ENCODE data around the gene NUDT4.
"Not testable (repeated sequence)": the region's sequence is repeated elsewhere in the genome, so short reads cannot be mapped to it uniquely, and the experiment has no call there.

Gene NUDT4

DNA sequence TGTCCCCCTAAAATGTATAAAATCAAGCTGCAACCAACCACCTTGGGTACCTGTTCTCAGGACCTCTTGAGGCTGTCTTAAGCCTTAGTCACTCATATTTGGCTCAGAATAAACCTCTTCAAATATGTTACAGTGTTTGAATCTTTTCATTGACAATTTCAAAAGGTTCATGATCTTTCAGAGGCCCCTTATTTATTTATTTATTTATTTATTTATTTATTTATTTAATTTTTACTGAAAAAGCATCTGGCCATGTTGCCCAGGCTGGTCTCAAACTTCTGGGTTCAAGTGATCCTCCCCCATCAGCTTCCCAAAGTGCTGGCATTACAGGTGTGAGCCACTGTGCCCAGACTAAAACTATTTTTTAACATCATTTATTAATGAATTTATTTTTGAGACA lies 8.2 kb upstream of the NUDT4 start:
- no peaks in the 10 kb centered on the region for H3K27me3 ChIP-seq (replicated peaks; ENCODE audit: control insufficient read depth, insufficient read depth, low read length)
- no peaks in the 10 kb centered on the region for H3K36me3 ChIP-seq (ENCODE audit: control insufficient read depth, insufficient read depth, low read length)
- no peak overlapping the region for H3K4me3 ChIP-seq (replicated peaks; ENCODE audit: low read depth, low read length)
- TF ChIP-seq, protein P1, sequence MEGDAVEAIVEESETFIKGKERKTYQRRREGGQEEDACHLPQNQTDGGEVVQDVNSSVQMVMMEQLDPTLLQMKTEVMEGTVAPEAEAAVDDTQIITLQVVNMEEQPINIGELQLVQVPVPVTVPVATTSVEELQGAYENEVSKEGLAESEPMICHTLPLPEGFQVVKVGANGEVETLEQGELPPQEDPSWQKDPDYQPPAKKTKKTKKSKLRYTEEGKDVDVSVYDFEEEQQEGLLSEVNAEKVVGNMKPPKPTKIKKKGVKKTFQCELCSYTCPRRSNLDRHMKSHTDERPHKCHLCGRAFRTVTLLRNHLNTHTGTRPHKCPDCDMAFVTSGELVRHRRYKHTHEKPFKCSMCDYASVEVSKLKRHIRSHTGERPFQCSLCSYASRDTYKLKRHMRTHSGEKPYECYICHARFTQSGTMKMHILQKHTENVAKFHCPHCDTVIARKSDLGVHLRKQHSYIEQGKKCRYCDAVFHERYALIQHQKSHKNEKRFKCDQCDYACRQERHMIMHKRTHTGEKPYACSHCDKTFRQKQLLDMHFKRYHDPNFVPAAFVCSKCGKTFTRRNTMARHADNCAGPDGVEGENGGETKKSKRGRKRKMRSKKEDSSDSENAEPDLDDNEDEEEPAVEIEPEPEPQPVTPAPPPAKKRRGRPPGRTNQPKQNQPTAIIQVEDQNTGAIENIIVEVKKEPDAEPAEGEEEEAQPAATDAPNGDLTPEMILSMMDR (IDR thresholded peaks at IDR 0.05; ENCODE audit: insufficient read depth, low read length, poor library complexity, severe bottlenecking), result no peak
- no peak for DNase-seq (ENCODE audit: extremely low read depth, insufficient read length)

DNA sequence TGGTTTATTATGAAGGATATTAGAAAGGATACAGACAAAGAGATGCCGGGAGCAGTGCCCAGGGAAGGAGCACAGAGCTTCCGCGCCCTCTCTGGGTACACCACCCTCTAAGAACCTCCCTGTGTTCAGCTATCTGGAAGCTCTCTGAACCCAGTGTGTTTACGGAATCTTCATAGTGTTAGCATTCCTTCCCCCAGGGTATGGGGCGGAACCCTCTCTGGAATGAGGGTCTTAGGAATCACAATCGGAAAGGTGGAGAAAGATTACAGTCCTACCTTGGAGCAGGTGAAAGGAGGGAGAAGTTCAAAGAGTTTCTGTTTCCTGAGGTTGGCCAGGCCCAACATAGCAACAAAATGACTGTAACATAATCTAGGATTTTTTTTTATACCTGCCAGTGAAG lies 6.8 kb upstream of the NUDT4 start:
- Histone ChIP-seq H3K36me3 (ENCODE audit: control insufficient read depth, insufficient read depth, low read length) (no peaks in the 10 kb centered on the region), H3K27me3 (replicated peaks; ENCODE audit: control insufficient read depth, insufficient read depth, low read length) (no peaks in the 10 kb centered on the region), H3K4me3 (replicated peaks; ENCODE audit: low read depth, low read length) (no peak overlapping the region)
- TF ChIP-seq, protein P1 (IDR thresholded peaks at IDR 0.05; ENCODE audit: insufficient read depth, low read length, poor library complexity, severe bottlenecking), result no peak
- no peak for DNase-seq (ENCODE audit: extremely low read depth, insufficient read length)

DNA sequence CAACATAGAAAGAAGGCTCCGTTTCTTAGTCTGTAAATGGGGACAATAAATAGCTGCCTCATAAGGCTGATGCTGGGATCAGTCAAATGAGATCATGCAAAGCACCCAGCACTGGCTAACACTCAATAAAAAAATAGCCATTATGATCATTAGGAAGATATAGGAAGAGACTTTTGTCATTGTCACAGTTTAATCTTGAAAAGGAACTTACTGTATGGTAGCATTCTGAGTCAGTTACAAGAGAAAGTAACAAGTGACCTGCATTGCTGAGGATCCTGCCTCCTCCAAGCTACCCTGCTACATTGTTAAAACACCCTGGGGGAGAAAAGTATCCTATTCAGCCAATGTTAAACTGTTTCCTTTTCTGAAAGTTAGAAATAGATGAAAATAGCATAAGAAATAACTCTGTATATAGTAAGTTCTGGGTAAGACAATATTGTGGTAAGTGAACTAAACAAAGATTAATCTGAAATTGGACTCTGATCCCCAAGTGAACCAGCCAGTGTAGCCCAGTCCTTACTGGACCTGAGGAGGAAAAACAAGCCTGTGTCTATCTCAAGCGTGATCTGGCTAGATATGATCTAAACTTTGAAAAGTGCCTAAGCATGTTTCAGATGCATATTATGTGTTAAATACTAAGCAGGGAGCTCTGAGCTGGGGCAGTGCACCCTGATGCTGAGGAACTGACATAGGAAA lies 3.6 kb upstream of the NUDT4 start:
- TF ChIP-seq, protein P1 (IDR thresholded peaks at IDR 0.05; ENCODE audit: insufficient read depth, low read length, poor library complexity, severe bottlenecking), result no peak
- DNase-seq (ENCODE audit: extremely low read depth, insufficient read length), result no peak
- Histone ChIP-seq H3K36me3 (ENCODE audit: control insufficient read depth, insufficient read depth, low read length) (no peaks in the 10 kb centered on the region), H3K4me3 (replicated peaks; ENCODE audit: low read depth, low read length) (no peak overlapping the region), H3K27me3 (replicated peaks; ENCODE audit: control insufficient read depth, insufficient read depth, low read length) (no peaks in the 10 kb centered on the region)

DNA sequence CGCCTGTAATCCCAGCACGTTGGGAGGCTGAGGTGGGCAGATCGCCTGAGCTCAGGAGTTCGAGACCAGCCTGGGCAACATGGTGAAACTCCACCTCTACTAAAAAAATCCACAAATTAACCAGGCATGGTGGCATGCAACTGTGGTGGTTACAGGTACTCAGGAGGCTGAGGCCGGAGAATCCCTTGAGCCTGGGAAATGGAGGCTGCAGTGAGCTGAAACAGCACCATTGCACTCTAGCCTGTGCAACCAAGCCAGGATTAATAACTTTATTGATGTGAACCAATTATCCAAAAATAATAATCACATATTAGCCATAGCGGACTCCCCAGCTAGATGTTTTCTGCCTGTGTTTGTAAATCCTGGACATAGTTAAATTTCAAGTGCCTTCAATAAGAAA lies 1.8 kb upstream of the NUDT4 start:
- Histone ChIP-seq H3K4me3 (replicated peaks; ENCODE audit: low read depth, low read length) (no peak overlapping the region), H3K27me3 (replicated peaks; ENCODE audit: control insufficient read depth, insufficient read depth, low read length) (no peaks in the 10 kb centered on the region), H3K36me3 (ENCODE audit: control insufficient read depth, insufficient read depth, low read length) (no peaks in the 10 kb centered on the region)
- TF ChIP-seq, protein P1 (IDR thresholded peaks at IDR 0.05; ENCODE audit: insufficient read depth, low read length, poor library complexity, severe bottlenecking), result no peak
- no peak for DNase-seq (ENCODE audit: extremely low read depth, insufficient read length)

DNA sequence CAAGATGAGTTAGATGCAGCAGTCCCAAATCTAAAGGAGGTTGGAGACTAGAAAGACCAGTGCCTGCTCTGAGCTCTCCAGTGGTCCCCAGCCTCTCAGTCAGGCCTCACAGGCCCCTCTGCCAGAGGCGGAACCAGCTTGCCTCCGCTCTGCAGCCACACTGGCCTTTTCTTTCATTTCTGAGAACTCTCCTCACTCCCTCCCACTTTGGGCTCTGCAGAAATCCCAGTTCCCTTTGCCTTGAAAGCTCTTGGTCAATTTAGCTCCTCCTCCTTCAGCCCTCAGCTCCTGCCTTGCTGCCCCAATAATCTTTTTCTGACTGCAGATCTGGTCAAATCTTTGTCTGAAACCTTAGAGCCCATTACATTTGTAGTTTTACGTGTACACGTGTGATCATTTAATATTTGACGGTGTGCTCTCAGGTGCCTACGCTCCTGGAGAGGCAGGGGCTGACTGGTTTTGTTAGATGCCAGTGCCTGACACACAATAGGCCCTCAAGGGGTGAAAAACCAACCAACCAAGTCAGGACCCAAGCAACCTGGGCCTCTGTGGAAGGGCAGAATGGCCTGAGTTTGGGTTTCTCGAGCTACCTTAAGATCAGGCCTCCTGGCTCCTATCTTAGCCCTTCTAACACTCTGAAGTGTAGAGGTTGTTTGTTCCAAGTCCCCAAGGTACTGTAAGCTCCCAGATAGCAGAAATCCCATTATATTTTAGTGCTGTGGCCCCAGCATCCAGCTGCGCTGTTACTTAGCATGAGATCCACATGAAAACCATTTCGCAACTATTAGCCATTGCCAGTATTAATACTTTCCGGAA lies 1.1 kb upstream of the NUDT4 start:
- DNase-seq (ENCODE audit: extremely low read depth, insufficient read length), result no peak
- Histone ChIP-seq H3K36me3 (ENCODE audit: control insufficient read depth, insufficient read depth, low read length) (no peaks in the 10 kb centered on the region), H3K4me3 (replicated peaks; ENCODE audit: low read depth, low read length) (no peak overlapping the region), H3K27me3 (replicated peaks; ENCODE audit: control insufficient read depth, insufficient read depth, low read length) (no peaks in the 10 kb centered on the region)
- TF ChIP-seq, protein P1 (IDR thresholded peaks at IDR 0.05; ENCODE audit: insufficient read depth, low read length, poor library complexity, severe bottlenecking), result no peak

DNA sequence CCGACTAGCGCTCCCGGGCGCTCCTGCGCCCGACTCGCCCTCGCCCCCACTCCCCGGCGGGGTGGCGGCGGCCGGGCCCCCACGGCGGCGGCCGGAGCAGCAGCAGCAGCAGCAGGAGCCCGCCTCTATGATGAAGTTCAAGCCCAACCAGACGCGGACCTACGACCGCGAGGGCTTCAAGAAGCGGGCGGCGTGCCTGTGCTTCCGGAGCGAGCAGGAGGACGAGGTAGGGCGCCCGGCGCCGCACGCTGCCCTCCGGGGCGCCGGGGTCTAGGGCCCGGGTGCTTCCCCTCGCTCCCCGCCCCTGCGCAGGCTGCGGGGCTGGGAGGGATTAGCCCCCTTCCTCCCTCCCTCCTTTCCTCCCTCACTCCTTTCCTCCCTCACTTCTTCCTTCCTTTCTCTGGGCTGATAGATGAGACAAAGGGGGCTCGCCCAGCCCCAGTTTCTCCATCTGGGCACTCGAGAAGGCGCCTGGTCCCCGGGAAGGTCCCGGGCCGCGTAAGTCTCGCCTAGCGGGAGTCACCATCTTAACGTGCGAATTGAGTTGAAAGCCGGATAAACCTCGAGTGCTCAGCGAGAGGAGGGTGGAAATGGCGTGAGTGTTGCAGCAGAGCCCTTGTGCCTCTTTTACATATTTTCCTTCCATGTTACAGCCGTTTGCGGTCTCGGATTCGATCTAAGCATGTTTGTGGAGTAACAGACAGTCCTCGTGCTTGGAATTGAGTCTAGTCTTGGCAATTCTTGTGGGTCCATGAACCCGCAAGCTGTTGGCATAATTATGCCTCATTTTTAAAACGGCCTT lies 672 bp downstream of the NUDT4 start:
- DNase-seq (ENCODE audit: extremely low read depth, insufficient read length), result peak; percentile 72
- H3K27me3 ChIP-seq (replicated peaks; ENCODE audit: control insufficient read depth, insufficient read depth, low read length); H3K36me3 ChIP-seq (ENCODE audit: control insufficient read depth, insufficient read depth, low read length): not testable (repeated sequence)

More for the DNA sequence above, 672 bp downstream of the NUDT4 start:
- H3K4me3 ChIP-seq (replicated peaks; ENCODE audit: low read depth, low read length), result peak overlapping the region; percentile 71

All from GM06990 (cell line).